Astrocyte (in vitro differentiated cells and primary cell): Measurements from ENCODE around the gene AP5Z1.

Experiments
- EZH2 ChIP-seq: IDR thresholded peaks from 2 replicates; pipeline ENCODE4 v1.6.1; 2012; ENCODE audit warnings: mild to moderate bottlenecking, low read length, inconsistent platforms; ENCODE audit not compliant: insufficient read depth
- TF ChIP-seq, protein P1 (sequence below): IDR thresholded peaks from 2 replicates; pipeline ENCODE4 v1.5.1; 2011; ENCODE audit warnings: low read depth, mild to moderate bottlenecking, inconsistent platforms, low read length, moderate library complexity; ENCODE audit not compliant: insufficient read depth

DNA sequence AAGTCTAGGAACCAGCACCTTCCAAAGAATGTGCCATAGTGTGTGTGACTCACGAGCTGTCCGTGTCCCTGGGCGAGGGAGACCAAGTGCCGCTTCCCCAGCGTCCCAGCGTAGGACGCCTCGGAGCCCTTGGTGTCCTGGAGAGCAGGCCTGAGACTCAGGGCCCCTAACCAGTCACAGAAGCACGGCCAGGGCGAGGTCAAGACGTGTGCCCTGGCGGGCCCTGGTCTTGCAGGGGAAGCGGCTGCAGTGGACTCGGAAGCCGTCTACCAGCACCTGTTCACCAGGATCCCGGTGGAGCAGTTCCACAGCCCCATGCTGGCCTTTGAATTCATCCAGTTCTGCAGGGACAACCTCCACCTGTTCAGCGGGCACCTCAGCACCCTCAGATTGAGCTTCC lies 10.6 kb downstream of the AP5Z1 start:
- TF ChIP-seq, protein P1, sequence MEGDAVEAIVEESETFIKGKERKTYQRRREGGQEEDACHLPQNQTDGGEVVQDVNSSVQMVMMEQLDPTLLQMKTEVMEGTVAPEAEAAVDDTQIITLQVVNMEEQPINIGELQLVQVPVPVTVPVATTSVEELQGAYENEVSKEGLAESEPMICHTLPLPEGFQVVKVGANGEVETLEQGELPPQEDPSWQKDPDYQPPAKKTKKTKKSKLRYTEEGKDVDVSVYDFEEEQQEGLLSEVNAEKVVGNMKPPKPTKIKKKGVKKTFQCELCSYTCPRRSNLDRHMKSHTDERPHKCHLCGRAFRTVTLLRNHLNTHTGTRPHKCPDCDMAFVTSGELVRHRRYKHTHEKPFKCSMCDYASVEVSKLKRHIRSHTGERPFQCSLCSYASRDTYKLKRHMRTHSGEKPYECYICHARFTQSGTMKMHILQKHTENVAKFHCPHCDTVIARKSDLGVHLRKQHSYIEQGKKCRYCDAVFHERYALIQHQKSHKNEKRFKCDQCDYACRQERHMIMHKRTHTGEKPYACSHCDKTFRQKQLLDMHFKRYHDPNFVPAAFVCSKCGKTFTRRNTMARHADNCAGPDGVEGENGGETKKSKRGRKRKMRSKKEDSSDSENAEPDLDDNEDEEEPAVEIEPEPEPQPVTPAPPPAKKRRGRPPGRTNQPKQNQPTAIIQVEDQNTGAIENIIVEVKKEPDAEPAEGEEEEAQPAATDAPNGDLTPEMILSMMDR = no peak
- TF ChIP-seq EZH2 = no peak
